Measurements from ENCODE around the gene GET3. TPM values are rescaled to one million over a fixed set of nuclear protein-coding genes. Genes with fewer than 3 reads are reported as not detected.

The GET3 gene
- total and polyA plus RNA-seq, 2 of the 13 experiments (the other 11 are each of a cell fraction or from before 2014, with no cell fraction given) = 57.7 to 59.4 TPM

- peak; percentile 54; the same call in 1 of the 2 replicates for TF ChIP-seq HMG20A (CRISPR knock-in tag; IDR thresholded peaks at IDR 0.05; ENCODE audit: borderline replicate concordance)
- TF ChIP-seq CBFB (CRISPR knock-in tag; IDR thresholded peaks at IDR 0.05) = peak; percentile 90
- no peak for TF ChIP-seq MYNN (CRISPR knock-in tag; IDR thresholded peaks at IDR 0.05; ENCODE audit: low read depth)
- no peak for TF ChIP-seq HDAC6 (IDR thresholded peaks at IDR 0.05; ENCODE audit: low read depth, low read length)
- TF ChIP-seq NAIF1 (CRISPR knock-in tag; IDR thresholded peaks at IDR 0.05; ENCODE audit: borderline replicate concordance) = no peak
- TF ChIP-seq KLF16 (CRISPR knock-in tag; IDR thresholded peaks at IDR 0.05) = peak in 1 of 2 experiments; percentile 97; a peak in 1 of 4 replicates
- TF ChIP-seq ZBTB3 (CRISPR knock-in tag; IDR thresholded peaks at IDR 0.05; ENCODE audit: borderline replicate concordance, low read depth) = no peak
- TF ChIP-seq PRDM15 (CRISPR knock-in tag; IDR thresholded peaks at IDR 0.05) = no peak
- TF ChIP-seq SIX4 (CRISPR knock-in tag; IDR thresholded peaks at IDR 0.05) = peak; percentile 54; the same call in 1 of the 2 replicates
- TF ChIP-seq ZNF451 (CRISPR knock-in tag; IDR thresholded peaks at IDR 0.05) = peak; percentile 67; the same call in 1 of the 2 replicates
- TF ChIP-seq MTF2 (CRISPR knock-in tag; IDR thresholded peaks at IDR 0.05; ENCODE audit: borderline replicate concordance) = no peak
- no peak for TF ChIP-seq IKZF4 (CRISPR knock-in tag; IDR thresholded peaks at IDR 0.05; ENCODE audit: borderline replicate concordance, low read depth, not compliant biosample characterization)
- no peak for TF ChIP-seq CCAR2 (optimal IDR thresholded peaks at IDR 0.05; ENCODE audit: low read depth, low read length)
- TF ChIP-seq HOXA3 (CRISPR knock-in tag; IDR thresholded peaks at IDR 0.05) = peak; percentile 83
- no peak for TF ChIP-seq PBX3 (CRISPR knock-in tag; IDR thresholded peaks at IDR 0.05; ENCODE audit: borderline replicate concordance)
- TF ChIP-seq SMARCE1 (IDR thresholded peaks at IDR 0.05; ENCODE audit: borderline replicate concordance) = no peak
- peak; percentile 91 for TF ChIP-seq ZMYM4 (CRISPR knock-in tag; IDR thresholded peaks at IDR 0.05)
- 0 out of 2 replicates have a peak, but pooled peaks have one; percentile 80 for TF ChIP-seq PCBP1 (IDR thresholded peaks at IDR 0.05; ENCODE audit: borderline replicate concordance, low read depth, low read length)
- TF ChIP-seq WIZ (CRISPR knock-in tag; IDR thresholded peaks at IDR 0.05) = no peak; the same call in 1 of the 2 replicates
- TF ChIP-seq ZNF563 (CRISPR knock-in tag; IDR thresholded peaks at IDR 0.05) = peak; percentile 57; the same call in 1 of the 2 replicates
- peak; percentile 61; the same call in 1 of the 2 replicates for TF ChIP-seq ZNF607 (CRISPR knock-in tag; IDR thresholded peaks at IDR 0.05; ENCODE audit: borderline replicate concordance)
Measured at GRCh38 chr19:12791345-12792050, 54.2 kb downstream of the GET3 start, which contains the start of gene JUNB (continued).

Data from HepG2 (cell line).